Measurements from ENCODE around the gene FRS2. TPM values are rescaled to one million over a fixed set of nuclear protein-coding genes. Genes with fewer than 3 reads are reported as not detected.

The FRS2 gene
- total RNA-seq = 57.3 and 70.0 TPM in 2 replicates

GRCh38 chr12:69470189-69471075, at the start of gene FRS2:
FRS2 (plus strand) TSS chr12:69470388; CDS start chr12:69569031, 98,643 bp downstream.
- peak; percentile 91 for DNase-seq (ENCODE audit: low read depth)
- H3K4me3 ChIP-seq (ENCODE audit: low read depth, low read length) = peak within 1 kb of the TSS; percentile 69
- TF ChIP-seq CTCF (IDR thresholded peaks at IDR 0.05; ENCODE audit: insufficient read depth, low read depth, low read length) = peak; percentile 50

GRCh38 chr12:69421548-69421947, 48.6 kb upstream of the FRS2 start:
- H3K4me3 ChIP-seq (ENCODE audit: low read depth, low read length) = no peak overlapping the region
- DNase-seq (ENCODE audit: low read depth) = no peak
- TF ChIP-seq CTCF (IDR thresholded peaks at IDR 0.05; ENCODE audit: insufficient read depth, low read depth, low read length) = no peak

- no peak for TF ChIP-seq CTCF (IDR thresholded peaks at IDR 0.05; ENCODE audit: insufficient read depth, low read depth, low read length)
- DNase-seq (ENCODE audit: low read depth) = no peak
- H3K4me3 ChIP-seq (ENCODE audit: low read depth, low read length) = no peak overlapping the region
These were observed 46.9 kb upstream of the FRS2 start for GRCh38 chr12:69423037-69423905.

GRCh38 chr12:69425417-69425816, 44.8 kb upstream of the FRS2 start:
- TF ChIP-seq CTCF (IDR thresholded peaks at IDR 0.05; ENCODE audit: insufficient read depth, low read depth, low read length) = no peak
- DNase-seq (ENCODE audit: low read depth) = no peak
- H3K4me3 ChIP-seq (ENCODE audit: low read depth, low read length) = no peak overlapping the region

GRCh38 chr12:69428351-69429073, 41.7 kb upstream of the FRS2 start:
- H3K4me3 ChIP-seq (ENCODE audit: low read depth, low read length) = no peak overlapping the region
- no peak for TF ChIP-seq CTCF (IDR thresholded peaks at IDR 0.05; ENCODE audit: insufficient read depth, low read depth, low read length)
- DNase-seq (ENCODE audit: low read depth) = peak; percentile 72

GRCh38 chr12:69430942-69431590, 39.1 kb upstream of the FRS2 start:
- no peak for TF ChIP-seq CTCF (IDR thresholded peaks at IDR 0.05; ENCODE audit: insufficient read depth, low read depth, low read length)
- DNase-seq (ENCODE audit: low read depth) = no peak
- no peak overlapping the region for H3K4me3 ChIP-seq (ENCODE audit: low read depth, low read length)
